Measurements from ENCODE around the gene ZBTB7C. TPM values are rescaled to one million over a fixed set of nuclear protein-coding genes. Genes with fewer than 3 reads are reported as not detected.

Gene ZBTB7C
- total and polyA plus RNA-seq, 2 of the 4 experiments (the other 2 are of a cell fraction), result not detected

DNA sequence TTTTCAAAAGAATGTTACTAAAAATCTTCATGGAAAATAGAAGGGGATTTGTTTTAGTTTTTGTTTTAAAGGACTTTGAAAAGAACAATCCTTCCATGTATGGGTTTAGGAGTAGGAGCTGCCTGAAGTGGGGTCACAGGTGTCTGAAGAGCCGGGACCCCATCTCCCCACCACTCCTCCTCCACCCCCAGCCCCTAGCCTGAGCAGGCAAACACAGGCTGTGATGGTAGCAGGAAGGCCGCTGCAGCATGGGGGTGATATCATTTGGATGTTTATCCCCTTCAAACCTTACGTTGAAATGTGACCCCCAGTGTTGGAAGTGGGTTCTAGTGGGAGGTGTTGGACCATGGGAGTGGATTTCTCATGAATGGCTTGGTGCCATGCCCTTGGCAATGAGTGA lies 93.0 kb downstream of the ZBTB7C start:
- Histone ChIP-seq H3K18ac (ENCODE audit: low read depth, low read length) (no peak overlapping the region), H2AFZ (replicated peaks; ENCODE audit: low read length, poor library complexity) (no peak overlapping the region), H3K23ac (ENCODE audit: low read depth, low read length) (no peak overlapping the region), H3K14ac (replicated peaks; ENCODE audit: low read depth, low read length) (no peak overlapping the region), H3K9ac (ENCODE audit: low read depth, low read length) (no peak overlapping the region), H3K79me1 (ENCODE audit: low read depth in 1 of 2, low read length in 2 of 2) (no peaks in the 10 kb centered on the region), H2BK15ac (ENCODE audit: low read depth, low read length) (no peak overlapping the region), H3K36me3 (ENCODE audit: control insufficient read depth, insufficient read depth, low read length) (no peaks in the 10 kb centered on the region), H3K27me3 (ENCODE audit: control insufficient read depth, insufficient read depth, low read length) (peaks cover 19% of the 10 kb centered on the region), H3K9me3 (ENCODE audit: control insufficient read depth, insufficient read depth, low read length) (no peaks in the 10 kb centered on the region), H3K9me1 (ENCODE audit: insufficient read depth, low read length) (no peaks in the 10 kb centered on the region), H3K4me1 (ENCODE audit: control insufficient read depth, insufficient read depth, low read length) (no peaks in the 10 kb centered on the region), H4K5ac (ENCODE audit: low read depth, low read length) (no peak overlapping the region), H3K4me2 (ENCODE audit: low read depth, low read length) (no peak overlapping the region), H4K8ac (ENCODE audit: low read depth in 2 of 2, low read length in 2 of 2) (no peak overlapping the region), H4K20me1 (ENCODE audit: insufficient read depth, low read length) (no peaks in the 10 kb centered on the region), H2BK20ac (ENCODE audit: low read depth, low read length) (no peak overlapping the region), H2BK120ac (ENCODE audit: low read depth, low read length) (no peak overlapping the region), H2BK5ac (ENCODE audit: low read depth, low read length, poor library complexity, severe bottlenecking) (no peak overlapping the region), H2AK9ac (replicated peaks; ENCODE audit: low read depth, low read length, poor library complexity) (no peak overlapping the region), H2AK5ac (ENCODE audit: low read depth, low read length) (no peak overlapping the region), H3K4me3 (ENCODE audit: insufficient read depth, low read depth, low read length) (no peak overlapping the region), H3K27ac (ENCODE audit: insufficient read depth, low read length) (no peak overlapping the region), H3K56ac (ENCODE audit: extremely low read depth, insufficient read depth, low read length) (no peak overlapping the region), H3K4ac (ENCODE audit: low read depth, low read length) (no peak overlapping the region), H4K91ac (ENCODE audit: insufficient read depth, low read depth, low read length) (no peak overlapping the region)
- intact Hi-C loops (cut with micrococcal nuclease), result no loop called here
- TF ChIP-seq SMC3 (IDR thresholded peaks at IDR 0.05; ENCODE audit: low read depth, low read length) (no peak), BHLHE40 (IDR thresholded peaks at IDR 0.05; ENCODE audit: low read depth, low read length) (no peak), MXI1 (IDR thresholded peaks at IDR 0.05; ENCODE audit: borderline replicate concordance, low read depth, low read length) (no peak), RCOR1 (IDR thresholded peaks at IDR 0.05; ENCODE audit: insufficient replicate concordance, low read length) (no peak), RAD21 (IDR thresholded peaks at IDR 0.05; ENCODE audit: low read length) (no peak), MAFK (IDR thresholded peaks at IDR 0.05; ENCODE audit: low read depth, low read length) (no peak), FOS (IDR thresholded peaks at IDR 0.05; ENCODE audit: low read depth, low read length) (no peak), RFX5 (IDR thresholded peaks at IDR 0.05; ENCODE audit: low read depth, low read length) (no peak), POLR2A (IDR thresholded peaks at IDR 0.05; ENCODE audit: low read depth, low read length) (no peak), CEBPB (IDR thresholded peaks at IDR 0.05; ENCODE audit: low read depth, low read length) (no peak), NFE2L2 (IDR thresholded peaks at IDR 0.05; ENCODE audit: low read depth, low read length) (no peak), MAZ (IDR thresholded peaks at IDR 0.05; ENCODE audit: borderline replicate concordance, low read depth, low read length) (no peak), CHD1 (IDR thresholded peaks at IDR 0.05; ENCODE audit: low read depth, low read length) (no peak)
- TF ChIP-seq, protein P1, sequence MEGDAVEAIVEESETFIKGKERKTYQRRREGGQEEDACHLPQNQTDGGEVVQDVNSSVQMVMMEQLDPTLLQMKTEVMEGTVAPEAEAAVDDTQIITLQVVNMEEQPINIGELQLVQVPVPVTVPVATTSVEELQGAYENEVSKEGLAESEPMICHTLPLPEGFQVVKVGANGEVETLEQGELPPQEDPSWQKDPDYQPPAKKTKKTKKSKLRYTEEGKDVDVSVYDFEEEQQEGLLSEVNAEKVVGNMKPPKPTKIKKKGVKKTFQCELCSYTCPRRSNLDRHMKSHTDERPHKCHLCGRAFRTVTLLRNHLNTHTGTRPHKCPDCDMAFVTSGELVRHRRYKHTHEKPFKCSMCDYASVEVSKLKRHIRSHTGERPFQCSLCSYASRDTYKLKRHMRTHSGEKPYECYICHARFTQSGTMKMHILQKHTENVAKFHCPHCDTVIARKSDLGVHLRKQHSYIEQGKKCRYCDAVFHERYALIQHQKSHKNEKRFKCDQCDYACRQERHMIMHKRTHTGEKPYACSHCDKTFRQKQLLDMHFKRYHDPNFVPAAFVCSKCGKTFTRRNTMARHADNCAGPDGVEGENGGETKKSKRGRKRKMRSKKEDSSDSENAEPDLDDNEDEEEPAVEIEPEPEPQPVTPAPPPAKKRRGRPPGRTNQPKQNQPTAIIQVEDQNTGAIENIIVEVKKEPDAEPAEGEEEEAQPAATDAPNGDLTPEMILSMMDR (conservative IDR thresholded peaks at IDR 0.05; ENCODE audit: low read depth, low read length), result no peak
- TF ChIP-seq, protein P2, sequence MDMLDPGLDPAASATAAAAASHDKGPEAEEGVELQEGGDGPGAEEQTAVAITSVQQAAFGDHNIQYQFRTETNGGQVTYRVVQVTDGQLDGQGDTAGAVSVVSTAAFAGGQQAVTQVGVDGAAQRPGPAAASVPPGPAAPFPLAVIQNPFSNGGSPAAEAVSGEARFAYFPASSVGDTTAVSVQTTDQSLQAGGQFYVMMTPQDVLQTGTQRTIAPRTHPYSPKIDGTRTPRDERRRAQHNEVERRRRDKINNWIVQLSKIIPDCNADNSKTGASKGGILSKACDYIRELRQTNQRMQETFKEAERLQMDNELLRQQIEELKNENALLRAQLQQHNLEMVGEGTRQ (IDR thresholded peaks at IDR 0.05; ENCODE audit: low read depth, low read length), result no peak
- TF ChIP-seq, protein P3, sequence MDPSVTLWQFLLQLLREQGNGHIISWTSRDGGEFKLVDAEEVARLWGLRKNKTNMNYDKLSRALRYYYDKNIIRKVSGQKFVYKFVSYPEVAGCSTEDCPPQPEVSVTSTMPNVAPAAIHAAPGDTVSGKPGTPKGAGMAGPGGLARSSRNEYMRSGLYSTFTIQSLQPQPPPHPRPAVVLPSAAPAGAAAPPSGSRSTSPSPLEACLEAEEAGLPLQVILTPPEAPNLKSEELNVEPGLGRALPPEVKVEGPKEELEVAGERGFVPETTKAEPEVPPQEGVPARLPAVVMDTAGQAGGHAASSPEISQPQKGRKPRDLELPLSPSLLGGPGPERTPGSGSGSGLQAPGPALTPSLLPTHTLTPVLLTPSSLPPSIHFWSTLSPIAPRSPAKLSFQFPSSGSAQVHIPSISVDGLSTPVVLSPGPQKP (IDR thresholded peaks at IDR 0.05; ENCODE audit: borderline replicate concordance, low read depth, low read length), result no peak
- in situ Hi-C loops (cut with MboI; ENCODE audit: low sequenced_read_pairs), result no loop called here
- no TSS peak for BruUV-seq (replicated peaks)
- POLR2A ChIA-PET (ENCODE audit: unreplicated experiment), result no interaction called here
- dilution Hi-C loops (cut with HindIII; ENCODE audit: low sequenced_read_pairs, unreplicated experiment), result no loop called here
- ATAC-seq (ENCODE audit: low read depth) (no peak), DNase-seq (no peak)
- CTCF ChIA-PET, result no interaction called here
- WGBS, 2 experiments (ENCODE audit: extremely low coverage in 2 of 2, insufficient read length in 1 of 2), result no CpG with 5 or more reads among the region's 3 CpGs
